ENCODE measurements around the gene PPP3CA. TPM values are rescaled to one million over a fixed set of nuclear protein-coding genes. Genes with fewer than 3 reads are reported as not detected.

PPP3CA gene
- total RNA-seq, 1 donor from 2014 or later = 41.2 TPM

DNA sequence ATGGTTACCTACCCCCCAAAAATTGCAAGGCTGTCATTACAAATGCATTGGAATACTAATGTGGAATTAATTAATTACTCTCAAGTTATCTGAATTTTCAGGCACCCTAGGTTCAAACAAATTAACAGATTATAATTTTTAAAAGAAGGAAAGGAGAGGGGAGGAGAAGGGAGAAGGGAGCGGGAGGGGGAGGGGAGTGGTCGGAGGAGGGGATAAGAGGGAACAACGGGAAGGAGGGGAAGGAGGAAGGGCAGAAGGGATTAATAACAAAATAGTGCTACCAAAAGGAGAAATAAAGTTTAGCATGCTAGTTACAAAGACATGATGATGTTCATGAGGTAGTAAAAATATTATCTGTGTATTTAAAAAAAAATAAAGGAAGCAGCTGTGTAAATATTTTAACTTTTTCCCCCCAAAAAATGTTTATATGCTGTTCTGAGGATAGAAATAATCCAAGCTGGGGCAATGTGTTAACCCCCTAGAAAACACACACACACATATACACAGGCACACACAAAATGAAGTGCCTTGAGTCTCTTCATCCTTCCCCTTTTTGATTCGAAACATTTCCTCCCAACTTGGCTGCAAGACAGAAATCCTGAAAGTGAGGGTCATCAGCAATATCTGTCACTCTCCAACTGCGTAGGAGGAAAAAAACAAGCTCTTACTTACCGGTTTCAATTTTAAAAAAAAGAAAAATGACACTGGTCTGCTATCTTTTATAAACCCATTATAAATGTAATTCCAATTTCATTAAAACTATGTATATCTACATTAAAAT lies 58.8 kb downstream of the PPP3CA start:
- DNase-seq (ENCODE audit: low spot score) = peak; percentile 24

DNA sequence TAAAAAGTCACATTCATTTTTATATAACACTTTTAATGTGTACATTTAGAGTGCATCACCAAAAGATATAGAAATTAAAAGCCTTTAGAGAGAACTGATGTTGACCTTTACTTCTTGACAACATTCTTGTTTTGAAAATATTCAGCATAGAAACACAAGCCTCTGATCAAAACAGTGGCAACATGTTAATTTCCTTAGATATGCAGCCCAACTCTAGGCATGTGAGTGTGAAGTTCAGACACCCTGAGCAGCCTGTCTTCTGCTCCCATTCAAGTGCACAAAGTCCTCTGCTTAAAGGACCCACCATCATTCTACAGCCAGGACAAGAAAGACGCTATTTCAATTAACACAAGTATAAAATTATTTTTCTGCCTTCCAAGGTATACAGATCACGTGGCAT lies 60.0 kb downstream of the PPP3CA start:
- no peak for DNase-seq (ENCODE audit: low spot score)

DNA sequence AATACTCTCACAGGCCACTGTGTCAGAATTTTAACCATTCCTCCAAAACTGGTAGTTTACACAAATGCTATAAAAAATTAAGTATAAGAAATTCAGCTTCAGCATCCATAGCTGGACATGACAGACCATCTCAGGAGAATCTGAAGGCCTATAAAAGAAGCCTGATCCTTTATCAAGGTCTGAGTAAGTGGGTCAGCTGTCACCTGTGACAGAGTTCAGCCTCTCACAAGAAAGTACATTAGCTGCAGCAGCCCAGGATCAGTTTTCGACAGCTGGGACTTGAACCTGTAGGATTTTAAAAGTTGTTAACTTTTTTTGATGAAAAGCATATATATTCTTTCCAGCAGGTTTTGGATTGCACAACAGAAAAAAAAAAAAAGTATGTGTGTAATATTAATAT lies 60.7 kb downstream of the PPP3CA start:
- no peak for DNase-seq (ENCODE audit: low spot score)

DNA sequence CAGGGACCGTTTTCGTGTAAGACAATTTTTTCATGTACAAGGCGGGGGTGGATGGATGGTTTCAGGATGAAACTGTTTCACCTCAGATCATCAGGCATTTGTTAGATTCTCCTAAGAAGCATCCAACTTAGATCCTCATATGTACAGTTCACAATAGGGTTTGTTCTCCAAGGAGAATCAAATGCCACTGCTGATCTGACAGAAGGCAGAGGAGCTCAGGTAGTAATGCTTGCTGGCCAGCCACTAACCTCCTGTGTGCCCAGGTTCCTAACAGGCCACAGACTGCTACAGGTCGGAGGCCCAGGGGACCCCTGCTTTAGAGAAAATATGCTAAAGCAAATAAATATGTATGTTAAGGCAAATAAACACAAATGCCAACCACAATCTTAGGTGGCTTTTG lies 61.3 kb downstream of the PPP3CA start:
- no peak for DNase-seq (ENCODE audit: low spot score)

DNA sequence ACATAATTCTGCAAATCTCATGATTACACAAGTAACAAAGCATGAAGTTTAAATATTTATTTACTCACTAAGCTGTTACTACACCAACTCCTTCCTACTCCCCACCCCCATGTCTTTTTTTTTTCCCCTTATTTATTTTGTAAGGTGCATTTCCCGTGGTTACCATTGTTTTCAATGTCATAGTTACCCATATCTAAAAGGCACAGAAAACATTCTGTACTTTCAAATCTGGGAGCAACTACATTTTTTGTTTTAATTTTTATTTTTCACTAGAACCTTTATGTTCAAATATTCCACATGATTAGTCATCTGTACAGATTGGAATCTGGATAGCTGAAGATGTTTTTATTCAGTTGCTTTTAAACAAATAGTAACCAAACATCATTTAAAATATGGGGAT lies 62.8 kb downstream of the PPP3CA start:
- no peak for DNase-seq (ENCODE audit: low spot score)

DNA sequence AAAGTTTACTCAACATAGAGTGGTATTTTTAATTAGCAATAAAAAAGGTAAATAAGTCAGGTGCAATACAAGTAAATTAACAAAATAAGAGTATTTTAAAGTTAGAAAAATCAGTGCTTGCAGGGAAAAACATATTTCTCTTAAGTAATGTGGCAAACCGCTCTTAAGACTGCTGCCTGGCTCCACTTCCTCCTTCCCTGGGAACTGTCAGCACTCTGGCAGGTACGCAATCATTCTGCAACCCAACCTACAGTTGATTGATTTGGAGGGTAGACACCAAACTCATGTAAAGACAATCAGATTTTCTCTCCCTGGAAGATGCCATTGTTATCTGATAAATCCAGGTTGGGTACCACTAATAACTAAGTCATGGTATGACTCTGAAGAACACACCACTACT lies 63.9 kb downstream of the PPP3CA start:
- DNase-seq (ENCODE audit: low spot score) = no peak

DNA sequence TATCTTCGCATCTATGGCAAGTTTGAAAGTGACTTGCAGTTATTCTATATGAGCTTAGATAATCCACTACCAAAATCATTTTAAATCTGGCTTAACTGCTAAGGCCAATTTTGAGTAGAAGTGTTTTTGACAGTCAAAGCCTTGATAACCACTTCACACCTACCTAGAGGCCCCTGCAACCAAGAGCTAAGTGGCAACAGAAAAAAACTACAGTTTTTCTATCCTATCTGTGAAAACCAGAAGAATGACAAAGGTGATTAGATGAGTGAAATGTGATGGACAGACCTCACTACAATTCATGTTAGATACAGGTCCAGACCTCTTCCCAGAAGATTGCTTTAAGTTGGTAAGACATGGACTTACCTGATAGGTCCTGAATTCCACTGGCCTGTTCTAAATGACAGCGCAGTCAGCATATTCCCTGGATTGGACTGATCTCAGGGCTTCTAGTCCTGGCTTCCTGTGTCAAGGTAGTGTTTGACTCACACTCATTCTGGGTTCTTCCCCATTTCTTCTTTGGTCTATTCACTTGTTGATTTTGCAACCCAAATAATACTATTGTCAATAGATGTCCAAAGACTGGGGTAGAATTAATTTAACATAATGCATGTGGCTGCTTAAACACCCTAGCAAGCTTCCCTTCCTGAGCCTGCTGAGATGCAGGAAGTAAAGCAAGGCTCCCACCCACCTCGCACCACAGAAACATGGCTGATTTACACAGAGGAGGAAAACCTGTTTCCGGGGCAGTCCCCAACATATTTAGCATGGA lies 65.1 kb downstream of the PPP3CA start:
- DNase-seq (ENCODE audit: low spot score) = no peak

DNA sequence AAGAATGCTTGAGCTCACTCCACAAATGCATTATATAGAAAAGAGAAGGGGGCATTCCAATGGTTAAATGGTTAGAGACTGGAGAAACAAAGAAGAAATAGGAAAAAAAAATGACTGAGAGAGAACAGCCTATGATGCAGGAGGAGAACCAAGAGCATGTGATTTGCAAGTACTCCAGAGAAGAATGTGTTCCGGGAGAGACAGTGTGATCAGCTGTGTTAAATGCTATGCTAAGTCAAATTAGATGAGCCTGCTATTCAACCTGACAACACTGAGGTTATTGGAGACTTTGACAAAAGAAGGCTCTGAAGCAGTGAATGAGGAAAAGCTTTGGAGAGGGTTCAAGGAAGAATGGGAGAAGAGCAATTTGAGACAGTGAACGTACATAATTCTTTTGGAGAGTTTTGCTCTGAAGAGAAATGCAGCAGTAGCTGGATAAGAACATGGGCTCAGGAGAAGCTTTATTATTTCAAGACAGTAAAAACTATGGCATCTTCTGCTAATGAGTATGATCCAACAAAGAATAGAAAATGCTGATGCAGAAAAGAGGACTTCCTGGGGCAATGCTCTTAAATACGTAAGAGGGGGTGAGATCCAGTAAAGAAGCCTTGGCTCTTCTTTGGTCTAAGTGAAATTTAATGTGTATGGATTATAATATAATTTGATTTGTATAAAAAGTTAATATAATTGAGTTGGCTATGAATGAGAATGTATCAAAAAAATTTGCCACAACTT lies 66.3 kb downstream of the PPP3CA start:
- DNase-seq (ENCODE audit: low spot score) = no peak

DNA sequence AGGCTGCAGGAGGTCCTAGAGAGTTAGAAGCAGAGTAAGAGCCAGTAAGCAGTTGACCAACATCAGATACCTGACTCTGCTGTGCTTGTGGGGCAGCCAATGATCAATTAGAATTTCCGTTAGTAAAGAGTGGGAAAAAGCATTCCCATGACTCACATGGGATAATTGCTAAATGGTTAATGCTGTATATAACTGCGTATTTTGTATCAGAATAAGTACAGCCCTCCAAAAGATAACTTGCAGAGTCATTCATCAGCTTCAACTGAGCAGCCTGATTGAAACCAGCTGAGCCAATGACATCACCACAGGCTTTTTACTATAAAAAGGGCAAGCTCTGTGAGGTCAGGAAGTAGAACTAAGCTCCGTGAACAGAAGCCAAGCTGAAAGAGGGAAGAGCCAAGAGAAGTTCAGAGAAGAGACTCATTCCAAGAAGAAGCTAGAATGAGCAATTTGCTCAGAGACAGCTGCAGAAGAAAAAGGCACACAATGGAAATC lies 67.9 kb downstream of the PPP3CA start:
- DNase-seq (ENCODE audit: low spot score) = peak; percentile 97

DNA sequence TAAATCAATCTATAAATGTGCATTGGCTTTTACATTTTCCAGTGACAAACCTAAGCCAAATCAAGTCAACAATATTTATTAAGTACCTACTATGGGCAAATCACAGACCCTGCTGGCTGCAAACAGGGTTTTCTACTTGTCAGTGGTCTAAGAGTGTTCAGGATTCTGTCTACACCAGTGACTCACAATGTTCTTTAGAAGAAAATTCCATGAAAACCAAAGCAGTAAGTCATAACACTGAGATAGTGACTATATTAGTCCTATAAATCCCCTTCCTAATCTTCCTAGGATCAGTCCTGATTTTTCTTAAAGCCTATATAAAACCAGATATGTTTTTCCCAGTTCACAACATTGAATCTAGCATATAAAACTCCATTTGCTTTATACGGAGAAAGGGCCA lies 69.7 kb downstream of the PPP3CA start:
- DNase-seq (ENCODE audit: low spot score) = peak; percentile 94

DNA sequence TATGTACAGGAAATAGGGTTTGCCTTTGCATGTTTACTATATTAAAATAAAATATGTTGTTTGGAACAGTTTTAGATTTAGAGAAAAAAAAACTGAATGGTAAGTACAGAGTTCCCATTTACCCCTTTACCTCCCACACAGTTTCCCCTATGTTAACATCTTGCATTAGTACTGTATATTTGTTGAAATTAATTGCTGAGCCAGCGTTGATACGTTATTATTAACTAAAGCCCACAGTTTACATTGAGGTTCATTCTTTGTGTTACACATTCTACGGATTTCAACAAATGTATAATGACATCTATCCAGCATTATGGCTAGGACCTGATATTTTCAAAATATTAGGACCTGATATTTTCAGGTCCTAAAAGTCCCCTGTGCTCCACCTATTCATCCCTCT lies 70.7 kb downstream of the PPP3CA start:
- no peak for DNase-seq (ENCODE audit: low spot score)

DNA sequence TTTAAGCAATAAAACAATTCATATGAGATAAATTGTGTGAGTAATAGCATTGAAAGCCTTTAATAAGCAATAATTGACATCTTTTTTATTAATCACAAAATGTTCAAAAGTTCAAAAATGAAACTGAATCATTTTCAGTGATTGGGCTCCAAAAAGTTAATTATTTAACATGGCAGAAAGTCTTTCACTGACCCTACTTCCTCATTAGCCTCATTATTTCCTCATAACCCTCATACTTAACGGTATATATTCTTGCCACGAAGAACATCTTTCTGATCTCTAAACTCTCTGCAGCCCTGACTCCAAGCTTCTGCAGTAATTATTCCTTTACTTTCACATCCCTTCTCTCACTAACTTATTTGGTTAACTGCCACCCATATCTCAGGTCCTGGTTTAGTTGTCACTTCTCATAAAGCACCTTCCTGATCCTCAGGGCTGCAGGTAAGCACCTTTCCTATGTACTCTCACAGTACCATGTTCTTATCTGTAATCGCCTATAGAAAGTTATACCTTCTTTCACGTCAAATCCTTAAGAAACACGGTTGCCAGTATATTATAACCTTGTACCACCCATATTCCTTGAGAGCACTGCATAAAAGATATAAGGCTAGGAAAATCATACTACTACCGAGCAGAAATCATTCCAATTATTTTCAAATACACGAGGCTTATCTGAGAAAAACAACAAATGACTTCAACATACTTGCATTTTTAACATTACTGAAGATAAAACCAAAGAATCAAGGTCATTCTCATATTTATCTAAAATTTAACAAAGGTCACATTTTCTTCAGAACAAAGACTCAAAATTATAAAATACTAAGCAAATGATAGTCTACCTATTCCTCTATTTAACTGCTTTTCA lies 72.2 kb downstream of the PPP3CA start:
- DNase-seq (ENCODE audit: low spot score) = no peak

DNA sequence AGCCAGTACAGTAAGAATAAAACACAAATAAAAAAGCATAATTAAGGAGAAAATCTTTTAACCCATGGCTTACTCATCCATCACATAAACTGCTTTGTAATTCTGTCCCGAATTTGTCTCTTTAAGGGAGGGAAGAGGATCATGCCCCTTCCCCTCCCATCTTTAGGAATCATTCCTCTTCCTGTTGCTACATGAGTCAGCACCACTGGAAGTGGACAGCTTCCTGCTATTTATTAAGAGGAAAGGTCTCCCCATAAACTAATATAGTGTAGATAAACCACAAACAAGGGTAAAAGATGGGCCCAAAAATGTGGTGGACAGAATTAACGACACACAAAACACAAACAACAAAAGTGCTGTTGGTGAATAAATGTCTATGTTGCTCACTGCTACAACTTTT lies 75.8 kb downstream of the PPP3CA start:
- no peak for DNase-seq (ENCODE audit: low spot score)

DNA sequence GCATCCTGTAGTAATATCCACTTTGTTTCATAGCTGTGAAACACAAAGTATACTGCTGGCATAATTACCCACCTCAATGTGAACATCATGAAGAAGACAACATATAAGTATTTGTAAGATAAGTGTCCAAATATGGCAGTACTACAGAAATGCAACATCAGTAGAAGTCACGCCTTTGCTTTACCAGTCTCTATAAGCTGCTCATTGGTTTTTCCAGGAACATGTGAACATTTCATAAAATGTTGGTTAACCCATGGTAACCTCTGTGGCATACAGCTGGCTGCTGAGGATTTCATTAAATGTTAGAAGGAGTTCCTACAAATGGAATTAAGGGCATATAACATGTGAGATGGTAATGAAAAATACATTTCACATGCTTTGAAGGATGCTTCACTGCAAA lies 77.6 kb downstream of the PPP3CA start:
- DNase-seq (ENCODE audit: low spot score) = no peak

DNA sequence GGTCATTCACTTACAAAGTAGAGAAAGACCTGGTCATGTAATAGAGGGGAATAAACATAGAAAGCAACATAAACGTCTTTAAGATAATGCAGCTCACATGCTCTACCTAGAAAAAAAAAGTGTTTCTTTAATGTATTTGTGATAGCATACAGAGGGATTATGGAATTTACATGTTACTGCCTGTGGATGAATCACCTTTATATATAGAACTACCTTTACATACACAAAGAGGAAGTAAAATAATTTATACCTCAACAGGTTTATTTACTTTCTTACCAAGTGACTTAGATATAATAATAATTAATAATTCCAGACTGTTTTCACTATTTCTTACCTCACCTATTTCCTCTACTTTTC lies 81.5 kb downstream of the PPP3CA start:
- no peak for DNase-seq (ENCODE audit: low spot score)

DNA sequence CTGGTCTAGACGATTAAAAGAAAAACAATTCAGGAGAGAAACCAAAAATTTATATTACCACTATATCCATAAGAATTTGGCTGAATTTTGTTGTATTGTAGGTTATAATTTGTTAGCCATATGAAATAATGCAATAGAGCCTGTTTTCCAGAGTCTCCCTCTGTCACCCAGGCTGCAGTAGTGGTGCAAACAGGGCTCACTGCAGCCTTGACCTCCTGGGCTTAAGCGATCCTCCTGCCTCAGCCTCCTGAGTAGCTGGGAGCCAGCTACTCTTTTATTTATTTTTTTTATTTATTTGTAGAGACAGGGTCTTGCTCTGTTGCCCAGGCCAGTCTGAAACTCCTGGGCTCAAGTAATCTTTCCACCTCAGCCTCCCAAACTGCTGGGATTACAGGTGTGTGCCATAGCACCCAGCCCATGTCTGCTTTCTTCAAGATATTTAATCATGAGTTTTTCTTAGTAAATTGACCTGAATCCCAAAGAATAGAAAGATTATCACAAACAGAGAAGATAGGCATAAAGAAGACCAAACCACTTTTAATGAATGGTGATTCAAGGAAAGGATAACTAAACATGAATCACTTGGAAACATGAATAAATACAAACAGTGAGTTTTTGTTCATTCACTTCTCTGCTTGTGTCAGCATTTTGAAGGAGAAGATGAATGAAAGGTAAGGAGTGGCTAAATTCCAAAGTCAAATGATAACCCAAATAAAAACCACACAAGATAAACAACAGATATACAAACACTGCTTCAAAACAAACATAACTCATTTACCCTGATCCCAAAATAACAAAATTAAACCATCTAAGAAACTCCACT lies 82.1 kb downstream of the PPP3CA start:
- no peak for DNase-seq (ENCODE audit: low spot score)

DNA sequence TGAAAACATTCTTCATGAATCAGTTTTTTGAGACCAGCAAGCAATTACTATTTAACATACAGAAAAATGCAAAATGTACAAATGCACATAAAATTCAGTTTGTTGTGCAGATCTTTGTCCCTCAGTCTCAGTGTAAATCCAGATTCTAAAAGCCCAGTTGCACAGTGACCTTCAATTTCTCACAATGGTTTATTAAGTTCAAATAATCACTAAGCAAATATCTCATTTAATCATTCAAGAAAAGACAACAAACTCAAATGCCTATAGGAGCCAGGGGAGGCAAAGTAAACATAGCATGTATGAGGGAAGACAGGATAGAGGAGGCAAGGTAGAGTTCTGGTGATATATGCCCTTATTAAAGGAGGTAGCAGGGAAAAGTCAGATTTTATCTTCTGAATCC lies 82.8 kb downstream of the PPP3CA start:
- no peak for DNase-seq (ENCODE audit: low spot score)

DNA sequence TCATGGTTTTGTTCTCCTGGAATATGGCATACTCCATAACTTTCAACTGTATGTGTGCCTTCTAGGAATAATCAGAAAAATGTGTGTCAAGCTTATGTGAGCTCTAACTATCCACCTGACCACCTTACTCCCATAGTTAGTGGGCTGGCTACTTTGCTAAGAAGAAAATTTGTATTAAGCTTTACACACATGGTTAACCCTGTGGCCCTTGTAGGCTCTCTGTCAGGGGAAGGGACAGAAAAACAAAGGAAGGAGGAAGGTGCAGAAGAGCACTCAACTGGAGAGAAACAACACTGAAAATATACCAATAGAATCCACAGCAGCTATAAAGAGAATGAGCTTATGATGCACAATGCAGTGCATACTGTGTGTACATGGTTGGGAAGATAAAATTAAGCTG lies 84.6 kb downstream of the PPP3CA start:
- no peak for DNase-seq (ENCODE audit: low spot score)

DNA sequence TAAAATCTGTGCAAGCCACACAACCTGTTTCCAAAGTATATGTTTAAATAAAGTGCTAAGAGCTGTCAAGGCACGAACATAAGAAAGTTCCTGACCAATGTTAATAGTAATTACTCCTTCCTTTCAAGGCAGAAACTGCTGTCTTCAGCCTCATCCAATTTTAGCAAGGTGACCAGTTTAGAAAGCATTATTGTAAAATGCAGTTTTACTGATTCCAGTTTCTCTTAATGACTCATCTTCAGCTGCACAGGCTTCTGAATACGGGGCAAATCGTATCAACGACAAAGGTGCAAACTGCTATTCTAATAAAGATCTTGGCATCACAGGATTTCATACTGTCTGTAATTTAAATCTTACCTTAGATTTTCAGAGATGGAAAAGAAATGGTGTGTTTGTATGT lies 87.5 kb downstream of the PPP3CA start:
- DNase-seq (ENCODE audit: low spot score) = no peak

DNA sequence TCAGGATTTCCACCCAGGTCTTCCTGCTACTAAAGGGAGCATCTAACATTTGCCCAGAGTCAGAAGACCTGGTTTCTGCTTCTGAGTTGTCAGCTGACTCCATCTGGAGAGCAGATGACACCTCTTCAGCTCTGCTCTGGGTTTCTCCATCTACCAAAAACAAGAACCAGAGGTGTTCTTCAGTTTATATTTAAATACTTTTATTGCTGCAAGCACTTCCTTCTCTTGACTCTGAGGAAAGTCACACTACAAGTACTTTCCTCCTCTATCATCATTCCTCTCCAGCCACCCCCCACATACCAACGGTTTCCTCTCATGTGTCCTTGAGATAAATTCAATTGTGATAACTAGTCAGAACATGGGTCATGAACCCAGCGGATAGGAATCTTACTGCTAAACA lies 88.4 kb downstream of the PPP3CA start:
- DNase-seq (ENCODE audit: low spot score) = no peak

DNA sequence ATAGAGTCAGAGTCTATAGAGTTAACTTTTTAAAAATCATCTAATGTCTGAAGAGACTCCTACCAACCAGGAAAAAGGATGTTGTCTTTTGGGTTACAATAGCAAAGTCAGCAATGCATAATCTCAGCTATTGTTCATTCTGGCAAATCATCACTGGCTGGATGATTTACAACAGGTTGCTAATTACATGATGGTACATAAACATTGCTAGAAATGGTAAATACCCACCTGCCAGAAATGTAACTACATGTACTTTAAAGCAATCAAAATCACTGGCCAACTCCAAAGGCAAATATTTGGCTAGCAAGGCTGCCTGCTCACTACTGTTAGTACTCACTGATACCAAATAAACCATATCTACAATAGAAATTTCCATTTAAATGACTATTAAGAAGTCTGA lies 91.1 kb downstream of the PPP3CA start:
- no peak for DNase-seq (ENCODE audit: low spot score)

Measured in umbilical cord (tissue), 2 donors.